ENCODE results near the gene TLL2.

- TF ChIP-seq CTCF (conservative IDR thresholded peaks at IDR 0.05; ENCODE audit: low read depth, low read length) (no peak), EZH2phosphoT487 (IDR thresholded peaks at IDR 0.05; ENCODE audit: borderline replicate concordance, low read length) (no peak)
Observed at GRCh38 chr10:96401036-96401435, 112.7 kb downstream of the TLL2 start.
